ENCODE measurements around the gene PCNX3.

DNA sequence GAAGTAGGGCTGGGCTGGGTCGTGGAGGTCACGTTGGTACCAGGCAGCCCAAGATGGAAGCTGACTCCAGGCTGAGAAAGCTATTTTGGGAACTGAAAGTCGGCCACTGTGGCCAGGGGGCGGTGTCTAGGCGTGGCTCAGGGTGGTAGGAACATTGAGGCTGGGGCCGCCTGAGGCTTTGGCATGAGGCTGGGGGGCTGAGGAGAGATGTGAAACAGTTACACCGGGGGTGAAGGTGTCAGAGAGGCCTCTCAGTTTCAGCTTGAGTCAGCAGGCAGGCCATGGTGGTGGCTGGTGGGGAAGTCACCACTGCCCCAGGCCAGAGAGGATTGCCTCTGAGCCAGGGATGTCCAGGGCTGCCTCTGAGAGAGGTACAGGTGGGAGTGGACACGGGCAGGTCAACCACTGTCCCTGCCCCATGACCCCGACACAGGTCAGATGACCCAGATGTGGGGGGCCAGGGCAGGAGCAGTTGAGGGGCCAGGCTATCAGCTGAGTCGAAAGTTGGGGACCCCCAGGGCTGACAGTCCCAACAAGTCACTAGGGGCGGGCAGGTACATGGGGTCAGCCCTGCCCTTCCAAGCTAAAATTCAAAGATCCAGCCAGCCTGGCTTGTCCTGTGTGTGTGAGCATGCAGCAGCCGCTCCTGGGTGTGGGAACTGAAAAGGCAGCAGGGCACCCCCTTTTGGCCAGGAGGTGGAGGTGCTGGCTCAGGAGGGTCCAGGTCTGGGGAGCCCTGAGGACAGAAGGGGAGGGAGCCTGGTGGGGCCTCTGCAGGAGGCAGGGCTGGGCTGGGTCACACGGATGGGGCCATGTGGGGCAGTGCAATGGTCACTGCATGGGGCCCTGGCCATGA lies 27.1 kb upstream of the PCNX3 start:
- TF ChIP-seq CTCF (conservative IDR thresholded peaks at IDR 0.05; ENCODE audit: low read length), result peak; percentile 82
- TF ChIP-seq EZH2phosphoT487 (IDR thresholded peaks at IDR 0.05; ENCODE audit: borderline replicate concordance), result no peak
